NCI-H446 (cell line): Measurements from ENCODE around the gene UBE2O.

Experiments
- DNase-seq, 2 experiments: peaks; one replicate each; lab custom pipeline; 2025; lab: John Stamatoyannopoulos, UW

Gene UBE2O

GRCh38 chr17:76439314-76439928 lies 13.5 kb downstream of the UBE2O start:
- no peak for DNase-seq

GRCh38 chr17:76438906-76439305 lies 14.0 kb downstream of the UBE2O start:
- DNase-seq = no peak

GRCh38 chr17:76437467-76438402 lies 15.2 kb downstream of the UBE2O start:
- no peak for DNase-seq

- no peak for DNase-seq
These were observed 17.2 kb downstream of the UBE2O start for GRCh38 chr17:76435751-76436150.

- no peak for DNase-seq
These were observed 18.1 kb downstream of the UBE2O start for GRCh38 chr17:76434870-76435269.

- no peak for DNase-seq
These were observed 19.3 kb downstream of the UBE2O start for GRCh38 chr17:76433693-76434092.

GRCh38 chr17:76432712-76433336 lies 20.1 kb downstream of the UBE2O start:
- DNase-seq = no peak

GRCh38 chr17:76432004-76432403 lies 20.9 kb downstream of the UBE2O start:
- no peak for DNase-seq

- DNase-seq = no peak
These were observed 21.4 kb downstream of the UBE2O start for GRCh38 chr17:76431509-76431908.

GRCh38 chr17:76428511-76428910 lies 24.4 kb downstream of the UBE2O start:
- no peak for DNase-seq

GRCh38 chr17:76427501-76428231 lies 25.3 kb downstream of the UBE2O start:
- no peak for DNase-seq

- DNase-seq = no peak
These were observed 26.1 kb downstream of the UBE2O start for GRCh38 chr17:76426853-76427252.

GRCh38 chr17:76422860-76423259 lies 30.1 kb downstream of the UBE2O start:
- no peak for DNase-seq

GRCh38 chr17:76422406-76422805 lies 30.5 kb downstream of the UBE2O start:
- DNase-seq = no peak

GRCh38 chr17:76421044-76421407 lies 31.9 kb downstream of the UBE2O start:
- no peak for DNase-seq

GRCh38 chr17:76420356-76421043 lies 32.5 kb downstream of the UBE2O start:
- no peak for DNase-seq

GRCh38 chr17:76419576-76420260 lies 33.2 kb downstream of the UBE2O start:
- DNase-seq = no peak

GRCh38 chr17:76417499-76418143 lies 35.3 kb downstream of the UBE2O start:
- no peak for DNase-seq

- DNase-seq = no peak
These were observed 36.1 kb downstream of the UBE2O start for GRCh38 chr17:76416899-76417298.

GRCh38 chr17:76416457-76416856 lies 36.5 kb downstream of the UBE2O start:
- no peak for DNase-seq

GRCh38 chr17:76415786-76416185 lies 37.2 kb downstream of the UBE2O start:
- no peak for DNase-seq
